ENCODE results near the gene GUCD1.
"Not testable (repeated sequence)": the region's sequence is repeated elsewhere in the genome, so short reads cannot be mapped to it uniquely, and the experiment has no call there.

Gene GUCD1

GRCh38 chr22:24563246-24563645, 8.3 kb upstream of the GUCD1 start:
- DNase-seq: no peak

- DNase-seq: no peak
Observed at GRCh38 chr22:24559471-24559870, 4.5 kb upstream of the GUCD1 start.

GRCh38 chr22:24555165-24556039, 464 bp upstream of the GUCD1 start, which contains the start of gene SNRPD3:
TSS of gene SNRPD3 (plus strand) at chr22:24555999. CDS start at chr22:24557675, 1,676 bp downstream.
- DNase-seq: peak; percentile 98

GRCh38 chr22:24553597-24554312, 1.2 kb downstream of the GUCD1 start:
- peak; percentile 1 for DNase-seq

GRCh38 chr22:24552503-24553286, 2.2 kb downstream of the GUCD1 start:
- not testable (repeated sequence) for DNase-seq

- no peak for DNase-seq
Observed at GRCh38 chr22:24550902-24551435, 4.0 kb downstream of the GUCD1 start.

- DNase-seq: no peak
Observed at GRCh38 chr22:24550028-24550901, 4.7 kb downstream of the GUCD1 start.

GRCh38 chr22:24548812-24549211, 6.1 kb downstream of the GUCD1 start:
- DNase-seq: no peak

GRCh38 chr22:24543679-24544243, 11.2 kb downstream of the GUCD1 start:
- DNase-seq: no peak

GRCh38 chr22:24543185-24543601, 11.7 kb downstream of the GUCD1 start:
- no peak for DNase-seq

- DNase-seq: no peak
Observed at GRCh38 chr22:24542641-24543040, 12.3 kb downstream of the GUCD1 start.

- DNase-seq: no peak
Observed at GRCh38 chr22:24541681-24542515, 13.0 kb downstream of the GUCD1 start.

- no peak for DNase-seq
Observed at GRCh38 chr22:24540470-24540869, 14.5 kb downstream of the GUCD1 start.

- DNase-seq: no peak
Observed at GRCh38 chr22:24536089-24536488, 18.8 kb downstream of the GUCD1 start.

- no peak for DNase-seq
Observed at GRCh38 chr22:24535348-24535747, 19.6 kb downstream of the GUCD1 start.

- no peak for DNase-seq
Observed at GRCh38 chr22:24532075-24532474, 22.9 kb downstream of the GUCD1 start.

- DNase-seq: not testable (repeated sequence)
Observed at GRCh38 chr22:24530968-24531367, 24.0 kb downstream of the GUCD1 start.

- no peak for DNase-seq
Observed at GRCh38 chr22:24529898-24530297, 25.0 kb downstream of the GUCD1 start.

GRCh38 chr22:24526191-24526590, 28.7 kb downstream of the GUCD1 start:
- DNase-seq: no peak

- peak; percentile 37 for DNase-seq
Observed at GRCh38 chr22:24525416-24526037, 29.4 kb downstream of the GUCD1 start.
